Gastrocnemius medialis (tissue), 4 donors: ENCODE measurements around the gene FPR3.

Experiments used
- POLR2A ChIP-seq, 2 donors: fragments of 450-650 bp; IDR thresholded peaks; one replicate each; pipeline ENCODE4 v1.6.1; 2017; ENCODE audit warnings: antibody characterized with exemption in 2 of 2, mild to moderate bottlenecking in 2 of 2, moderate library complexity in 2 of 2
- TF ChIP-seq, protein P1 (sequence below), 5 experiments: fragments of 450-650 bp in 3 of 5; fragments of 200-600 bp in 2 of 5; sonication (generic) in 2 of 5; IDR thresholded peaks in 4 of 5; conservative IDR thresholded peaks in 1 of 5; 1 replicate in 4 of 5; 2 replicates in 1 of 5; pipeline ENCODE4 v1.5.1; 2016 to 2019; ENCODE audit warnings: antibody characterized with exemption in 5 of 5, mild to moderate bottlenecking in 3 of 5, moderate library complexity in 3 of 5

DNA sequence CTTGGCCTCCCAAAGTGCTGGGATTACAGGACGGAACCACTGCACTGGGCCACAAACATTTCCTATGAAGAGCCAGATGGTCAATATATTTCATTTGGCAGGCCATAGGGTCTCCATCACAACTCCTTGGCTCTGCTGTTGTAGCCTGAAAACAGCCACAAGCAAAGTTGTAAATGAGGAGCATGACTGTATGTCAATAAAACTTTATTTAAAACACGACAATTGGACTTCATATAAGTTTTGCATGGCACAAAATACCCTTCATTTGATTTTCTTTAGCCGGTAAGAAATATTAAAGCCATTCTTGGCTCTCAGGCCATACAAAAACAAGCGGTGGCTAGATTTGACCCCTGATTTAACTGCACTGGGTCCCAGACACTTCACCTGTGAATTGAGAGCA lies 40.2 kb upstream of the FPR3 start:
- TF ChIP-seq, protein P1, sequence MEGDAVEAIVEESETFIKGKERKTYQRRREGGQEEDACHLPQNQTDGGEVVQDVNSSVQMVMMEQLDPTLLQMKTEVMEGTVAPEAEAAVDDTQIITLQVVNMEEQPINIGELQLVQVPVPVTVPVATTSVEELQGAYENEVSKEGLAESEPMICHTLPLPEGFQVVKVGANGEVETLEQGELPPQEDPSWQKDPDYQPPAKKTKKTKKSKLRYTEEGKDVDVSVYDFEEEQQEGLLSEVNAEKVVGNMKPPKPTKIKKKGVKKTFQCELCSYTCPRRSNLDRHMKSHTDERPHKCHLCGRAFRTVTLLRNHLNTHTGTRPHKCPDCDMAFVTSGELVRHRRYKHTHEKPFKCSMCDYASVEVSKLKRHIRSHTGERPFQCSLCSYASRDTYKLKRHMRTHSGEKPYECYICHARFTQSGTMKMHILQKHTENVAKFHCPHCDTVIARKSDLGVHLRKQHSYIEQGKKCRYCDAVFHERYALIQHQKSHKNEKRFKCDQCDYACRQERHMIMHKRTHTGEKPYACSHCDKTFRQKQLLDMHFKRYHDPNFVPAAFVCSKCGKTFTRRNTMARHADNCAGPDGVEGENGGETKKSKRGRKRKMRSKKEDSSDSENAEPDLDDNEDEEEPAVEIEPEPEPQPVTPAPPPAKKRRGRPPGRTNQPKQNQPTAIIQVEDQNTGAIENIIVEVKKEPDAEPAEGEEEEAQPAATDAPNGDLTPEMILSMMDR (IDR thresholded peaks at IDR 0.05 in 4 of 5, conservative IDR thresholded peaks at IDR 0.05 in 1 of 5): no peak
- no peak for TF ChIP-seq POLR2A (IDR thresholded peaks at IDR 0.05)
